WTC11 (cell line): ENCODE results near the gene SAC3D1. TPM values are rescaled to one million over a fixed set of nuclear protein-coding genes. Genes with fewer than 3 reads are reported as not detected.

Source experiments
- CBFB ChIP-seq: sonication (generic); formaldehyde crosslinking; IDR thresholded peaks from 2 replicates; pipeline ENCODE4 v1.8.1; 2022; ENCODE audit warnings: mild to moderate bottlenecking, low read depth, missing genetic modification reagents
- CREB1 ChIP-seq: sonication (generic); formaldehyde crosslinking; IDR thresholded peaks from 2 replicates; pipeline ENCODE4 v1.8.0; 2023; ENCODE audit warnings: mild to moderate bottlenecking, missing genetic modification reagents
- CREM ChIP-seq: sonication (generic); formaldehyde crosslinking; IDR thresholded peaks from 2 replicates; pipeline ENCODE4 v1.8.1; 2022; ENCODE audit warnings: mild to moderate bottlenecking, missing genetic modification reagents, moderate library complexity
- KAT7 ChIP-seq: sonication (generic); formaldehyde crosslinking; IDR thresholded peaks from 2 replicates; pipeline ENCODE4 v1.8.1; 2023; ENCODE audit warnings: missing genetic modification reagents, mild to moderate bottlenecking, borderline replicate concordance
- NFYB ChIP-seq: sonication (generic); formaldehyde crosslinking; conservative IDR thresholded peaks from 2 replicates; pipeline ENCODE4 v1.8.0; 2022; ENCODE audit warnings: low read depth, missing genetic modification reagents
- NR1H2 ChIP-seq: sonication (generic); formaldehyde crosslinking; IDR thresholded peaks from 2 replicates; pipeline ENCODE4 v1.9.0; 2021; ENCODE audit warnings: mild to moderate bottlenecking, moderate library complexity, missing genetic modification reagents
- TCF7 ChIP-seq: sonication (generic); formaldehyde crosslinking; IDR thresholded peaks from 2 replicates; pipeline ENCODE4 v1.8.0; 2022; ENCODE audit warnings: mild to moderate bottlenecking, low read depth, missing genetic modification reagents, moderate library complexity
- ZNF121 ChIP-seq: sonication (generic); formaldehyde crosslinking; IDR thresholded peaks from 2 replicates; pipeline ENCODE4 v1.8.0; 2023; ENCODE audit warnings: missing genetic modification reagents
- ZNF138 ChIP-seq: sonication (generic); formaldehyde crosslinking; conservative IDR thresholded peaks from 2 replicates; pipeline ENCODE4 v1.8.1; 2022; ENCODE audit warnings: mild to moderate bottlenecking, moderate library complexity, missing genetic modification reagents
- ZNF263 ChIP-seq: sonication (generic); formaldehyde crosslinking; IDR thresholded peaks from 2 replicates; pipeline ENCODE4 v1.8.1; 2022; ENCODE audit warnings: low read depth, mild to moderate bottlenecking, moderate library complexity, missing genetic modification reagents
- ZNF416 ChIP-seq: fragments of 250-450 bp; sonication (Bioruptor Pico); IDR thresholded peaks from 2 replicates; pipeline ENCODE4 v1.9.0; 2021; ENCODE audit warnings: mild to moderate bottlenecking, inconsistent platforms
- ZNF423 ChIP-seq: fragments of 250-450 bp; sonication (Bioruptor Pico); IDR thresholded peaks from 2 replicates; pipeline ENCODE4 v2.1.2; 2022; ENCODE audit warnings: mild to moderate bottlenecking, moderate library complexity
- total RNA-seq: library from RNA; stranded (reverse); gene quantifications from 3 replicates; pipeline ENCODE4 v1.2.3, GENCODE V29; 2021
- TF ChIP-seq, protein P1 (sequence below): fragments of 250-450 bp; sonication (Bioruptor Pico); IDR thresholded peaks from 2 replicates; pipeline ENCODE4 v1.9.0; 2021; ENCODE audit warnings: mild to moderate bottlenecking
- TF ChIP-seq, protein P2 (sequence below): sonication (generic); formaldehyde crosslinking; IDR thresholded peaks from 2 replicates; pipeline ENCODE4 v1.8.1; 2022; ENCODE audit warnings: mild to moderate bottlenecking, moderate library complexity, missing genetic modification reagents
- TF ChIP-seq, protein P3 (sequence below): sonication (generic); formaldehyde crosslinking; IDR thresholded peaks from 2 replicates; pipeline ENCODE4 v1.8.1; 2023; ENCODE audit warnings: mild to moderate bottlenecking, missing genetic modification reagents, moderate library complexity
- TF ChIP-seq, protein P4 (sequence below): sonication (generic); formaldehyde crosslinking; IDR thresholded peaks from 2 replicates; pipeline ENCODE4 v1.8.0; 2022; ENCODE audit warnings: mild to moderate bottlenecking, missing genetic modification reagents
- TF ChIP-seq, protein P5 (sequence below): sonication (generic); formaldehyde crosslinking; IDR thresholded peaks from 2 replicates; pipeline ENCODE4 v1.8.1; 2023; ENCODE audit warnings: mild to moderate bottlenecking, missing genetic modification reagents, moderate library complexity
- TF ChIP-seq, protein P6 (sequence below): sonication (generic); formaldehyde crosslinking; IDR thresholded peaks from 2 replicates; pipeline ENCODE4 v1.8.1; 2023; ENCODE audit warnings: mild to moderate bottlenecking, missing genetic modification reagents
- TF ChIP-seq, protein P7 (sequence below): sonication (generic); formaldehyde crosslinking; IDR thresholded peaks from 2 replicates; pipeline ENCODE4 v1.8.0; 2022; ENCODE audit warnings: mild to moderate bottlenecking, missing genetic modification reagents
- TF ChIP-seq, protein P8 (sequence below): sonication (generic); formaldehyde crosslinking; IDR thresholded peaks from 2 replicates; pipeline ENCODE4 v1.8.0; 2022; ENCODE audit warnings: missing genetic modification reagents
- TF ChIP-seq, protein P9 (sequence below): sonication (generic); formaldehyde crosslinking; IDR thresholded peaks from 2 replicates; pipeline ENCODE4 v1.8.1; 2022; ENCODE audit warnings: missing genetic modification reagents, borderline replicate concordance
- TF ChIP-seq, protein P10 (sequence below): sonication (generic); formaldehyde crosslinking; conservative IDR thresholded peaks from 2 replicates; pipeline ENCODE4 v1.8.1; 2023; ENCODE audit warnings: mild to moderate bottlenecking, low read depth, missing genetic modification reagents, moderate library complexity

SAC3D1 gene
- total RNA-seq, 1 experiment from 2014 or later: 26.2 TPM

DNA sequence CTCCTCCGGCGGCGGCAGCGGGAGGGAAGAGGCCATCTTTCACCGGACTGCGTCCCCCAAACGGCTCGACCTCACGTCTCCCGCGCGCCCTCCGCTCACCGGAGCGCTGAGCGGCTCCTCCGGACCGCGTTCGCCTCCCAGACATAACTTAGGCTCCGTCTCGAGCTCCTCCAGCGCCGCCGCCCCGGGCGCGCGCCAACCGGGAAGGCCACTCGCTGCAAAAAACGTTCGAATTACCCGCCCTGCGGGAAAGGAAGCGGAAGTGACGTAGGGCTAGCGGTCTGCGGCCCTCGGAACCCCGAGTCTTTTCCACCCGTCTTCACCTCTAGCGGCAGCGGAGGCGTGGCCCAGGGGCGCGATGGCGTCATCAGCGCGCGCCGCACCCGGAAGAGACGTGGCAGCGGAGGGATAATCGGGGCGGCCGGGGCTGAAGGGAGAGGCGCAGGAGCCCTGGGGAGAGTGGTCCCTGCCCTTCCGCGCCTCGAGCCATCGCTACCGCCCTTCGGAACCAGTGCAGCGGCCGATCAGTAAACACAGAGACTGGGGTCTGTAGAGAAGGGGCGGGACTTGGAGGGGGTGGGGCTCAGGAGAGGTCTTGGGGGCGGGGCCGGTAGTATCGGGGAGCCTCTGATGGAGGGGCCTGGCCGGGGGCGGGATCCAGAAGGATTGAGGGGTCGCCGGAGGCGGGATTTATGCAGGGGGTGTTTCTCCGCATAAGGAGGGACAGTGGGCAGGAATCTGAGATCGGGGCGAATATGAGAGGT lies 43.0 kb downstream of the SAC3D1 start, which contains the start of the genes CDCA5 and ZFPL1 (continued):
- TF ChIP-seq, protein P1, sequence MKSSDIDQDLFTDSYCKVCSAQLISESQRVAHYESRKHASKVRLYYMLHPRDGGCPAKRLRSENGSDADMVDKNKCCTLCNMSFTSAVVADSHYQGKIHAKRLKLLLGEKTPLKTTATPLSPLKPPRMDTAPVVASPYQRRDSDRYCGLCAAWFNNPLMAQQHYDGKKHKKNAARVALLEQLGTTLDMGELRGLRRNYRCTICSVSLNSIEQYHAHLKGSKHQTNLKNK (CRISPR knock-in tag): no peak
- TF ChIP-seq CBFB (CRISPR knock-in tag) (no peak), CREM (CRISPR knock-in tag) (peak; percentile 99), TCF7 (CRISPR knock-in tag) (peak; percentile 68; the same call in 1 of the 2 replicates), NFYB (CRISPR knock-in tag) (no peak), NR1H2 (CRISPR knock-in tag) (no peak), ZNF263 (CRISPR knock-in tag) (no peak), ZNF416 (CRISPR knock-in tag) (no peak), ZNF121 (CRISPR knock-in tag) (no peak), KAT7 (no peak), ZNF423 (CRISPR knock-in tag) (no peak), ZNF138 (no peak), CREB1 (peak; percentile 93; the same call in 1 of the 2 replicates)
- TF ChIP-seq, protein P2, sequence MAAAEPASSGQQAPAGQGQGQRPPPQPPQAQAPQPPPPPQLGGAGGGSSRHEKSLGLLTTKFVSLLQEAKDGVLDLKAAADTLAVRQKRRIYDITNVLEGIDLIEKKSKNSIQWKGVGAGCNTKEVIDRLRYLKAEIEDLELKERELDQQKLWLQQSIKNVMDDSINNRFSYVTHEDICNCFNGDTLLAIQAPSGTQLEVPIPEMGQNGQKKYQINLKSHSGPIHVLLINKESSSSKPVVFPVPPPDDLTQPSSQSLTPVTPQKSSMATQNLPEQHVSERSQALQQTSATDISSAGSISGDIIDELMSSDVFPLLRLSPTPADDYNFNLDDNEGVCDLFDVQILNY (CRISPR knock-in tag): peak; percentile 92
- TF ChIP-seq, protein P3, sequence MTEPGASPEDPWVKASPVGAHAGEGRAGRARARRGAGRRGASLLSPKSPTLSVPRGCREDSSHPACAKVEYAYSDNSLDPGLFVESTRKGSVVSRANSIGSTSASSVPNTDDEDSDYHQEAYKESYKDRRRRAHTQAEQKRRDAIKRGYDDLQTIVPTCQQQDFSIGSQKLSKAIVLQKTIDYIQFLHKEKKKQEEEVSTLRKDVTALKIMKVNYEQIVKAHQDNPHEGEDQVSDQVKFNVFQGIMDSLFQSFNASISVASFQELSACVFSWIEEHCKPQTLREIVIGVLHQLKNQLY (CRISPR knock-in tag): no peak
- TF ChIP-seq, protein P4, sequence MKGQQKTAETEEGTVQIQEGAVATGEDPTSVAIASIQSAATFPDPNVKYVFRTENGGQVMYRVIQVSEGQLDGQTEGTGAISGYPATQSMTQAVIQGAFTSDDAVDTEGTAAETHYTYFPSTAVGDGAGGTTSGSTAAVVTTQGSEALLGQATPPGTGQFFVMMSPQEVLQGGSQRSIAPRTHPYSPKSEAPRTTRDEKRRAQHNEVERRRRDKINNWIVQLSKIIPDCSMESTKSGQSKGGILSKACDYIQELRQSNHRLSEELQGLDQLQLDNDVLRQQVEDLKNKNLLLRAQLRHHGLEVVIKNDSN: peak; percentile 57
- TF ChIP-seq, protein P5, sequence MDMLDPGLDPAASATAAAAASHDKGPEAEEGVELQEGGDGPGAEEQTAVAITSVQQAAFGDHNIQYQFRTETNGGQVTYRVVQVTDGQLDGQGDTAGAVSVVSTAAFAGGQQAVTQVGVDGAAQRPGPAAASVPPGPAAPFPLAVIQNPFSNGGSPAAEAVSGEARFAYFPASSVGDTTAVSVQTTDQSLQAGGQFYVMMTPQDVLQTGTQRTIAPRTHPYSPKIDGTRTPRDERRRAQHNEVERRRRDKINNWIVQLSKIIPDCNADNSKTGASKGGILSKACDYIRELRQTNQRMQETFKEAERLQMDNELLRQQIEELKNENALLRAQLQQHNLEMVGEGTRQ (CRISPR knock-in tag): 0 out of 2 replicates have a peak, but pooled peaks have one; percentile 27
- TF ChIP-seq, protein P6, sequence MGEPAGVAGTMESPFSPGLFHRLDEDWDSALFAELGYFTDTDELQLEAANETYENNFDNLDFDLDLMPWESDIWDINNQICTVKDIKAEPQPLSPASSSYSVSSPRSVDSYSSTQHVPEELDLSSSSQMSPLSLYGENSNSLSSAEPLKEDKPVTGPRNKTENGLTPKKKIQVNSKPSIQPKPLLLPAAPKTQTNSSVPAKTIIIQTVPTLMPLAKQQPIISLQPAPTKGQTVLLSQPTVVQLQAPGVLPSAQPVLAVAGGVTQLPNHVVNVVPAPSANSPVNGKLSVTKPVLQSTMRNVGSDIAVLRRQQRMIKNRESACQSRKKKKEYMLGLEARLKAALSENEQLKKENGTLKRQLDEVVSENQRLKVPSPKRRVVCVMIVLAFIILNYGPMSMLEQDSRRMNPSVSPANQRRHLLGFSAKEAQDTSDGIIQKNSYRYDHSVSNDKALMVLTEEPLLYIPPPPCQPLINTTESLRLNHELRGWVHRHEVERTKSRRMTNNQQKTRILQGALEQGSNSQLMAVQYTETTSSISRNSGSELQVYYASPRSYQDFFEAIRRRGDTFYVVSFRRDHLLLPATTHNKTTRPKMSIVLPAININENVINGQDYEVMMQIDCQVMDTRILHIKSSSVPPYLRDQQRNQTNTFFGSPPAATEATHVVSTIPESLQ (CRISPR knock-in tag): no peak
- TF ChIP-seq, protein P7, sequence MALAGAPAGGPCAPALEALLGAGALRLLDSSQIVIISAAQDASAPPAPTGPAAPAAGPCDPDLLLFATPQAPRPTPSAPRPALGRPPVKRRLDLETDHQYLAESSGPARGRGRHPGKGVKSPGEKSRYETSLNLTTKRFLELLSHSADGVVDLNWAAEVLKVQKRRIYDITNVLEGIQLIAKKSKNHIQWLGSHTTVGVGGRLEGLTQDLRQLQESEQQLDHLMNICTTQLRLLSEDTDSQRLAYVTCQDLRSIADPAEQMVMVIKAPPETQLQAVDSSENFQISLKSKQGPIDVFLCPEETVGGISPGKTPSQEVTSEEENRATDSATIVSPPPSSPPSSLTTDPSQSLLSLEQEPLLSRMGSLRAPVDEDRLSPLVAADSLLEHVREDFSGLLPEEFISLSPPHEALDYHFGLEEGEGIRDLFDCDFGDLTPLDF (CRISPR knock-in tag): no peak
- TF ChIP-seq, protein P8, sequence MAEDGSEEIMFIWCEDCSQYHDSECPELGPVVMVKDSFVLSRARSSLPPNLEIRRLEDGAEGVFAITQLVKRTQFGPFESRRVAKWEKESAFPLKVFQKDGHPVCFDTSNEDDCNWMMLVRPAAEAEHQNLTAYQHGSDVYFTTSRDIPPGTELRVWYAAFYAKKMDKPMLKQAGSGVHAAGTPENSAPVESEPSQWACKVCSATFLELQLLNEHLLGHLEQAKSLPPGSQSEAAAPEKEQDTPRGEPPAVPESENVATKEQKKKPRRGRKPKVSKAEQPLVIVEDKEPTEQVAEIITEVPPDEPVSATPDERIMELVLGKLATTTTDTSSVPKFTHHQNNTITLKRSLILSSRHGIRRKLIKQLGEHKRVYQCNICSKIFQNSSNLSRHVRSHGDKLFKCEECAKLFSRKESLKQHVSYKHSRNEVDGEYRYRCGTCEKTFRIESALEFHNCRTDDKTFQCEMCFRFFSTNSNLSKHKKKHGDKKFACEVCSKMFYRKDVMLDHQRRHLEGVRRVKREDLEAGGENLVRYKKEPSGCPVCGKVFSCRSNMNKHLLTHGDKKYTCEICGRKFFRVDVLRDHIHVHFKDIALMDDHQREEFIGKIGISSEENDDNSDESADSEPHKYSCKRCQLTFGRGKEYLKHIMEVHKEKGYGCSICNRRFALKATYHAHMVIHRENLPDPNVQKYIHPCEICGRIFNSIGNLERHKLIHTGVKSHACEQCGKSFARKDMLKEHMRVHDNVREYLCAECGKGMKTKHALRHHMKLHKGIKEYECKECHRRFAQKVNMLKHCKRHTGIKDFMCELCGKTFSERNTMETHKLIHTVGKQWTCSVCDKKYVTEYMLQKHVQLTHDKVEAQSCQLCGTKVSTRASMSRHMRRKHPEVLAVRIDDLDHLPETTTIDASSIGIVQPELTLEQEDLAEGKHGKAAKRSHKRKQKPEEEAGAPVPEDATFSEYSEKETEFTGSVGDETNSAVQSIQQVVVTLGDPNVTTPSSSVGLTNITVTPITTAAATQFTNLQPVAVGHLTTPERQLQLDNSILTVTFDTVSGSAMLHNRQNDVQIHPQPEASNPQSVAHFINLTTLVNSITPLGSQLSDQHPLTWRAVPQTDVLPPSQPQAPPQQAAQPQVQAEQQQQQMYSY: no peak
- TF ChIP-seq, protein P9, sequence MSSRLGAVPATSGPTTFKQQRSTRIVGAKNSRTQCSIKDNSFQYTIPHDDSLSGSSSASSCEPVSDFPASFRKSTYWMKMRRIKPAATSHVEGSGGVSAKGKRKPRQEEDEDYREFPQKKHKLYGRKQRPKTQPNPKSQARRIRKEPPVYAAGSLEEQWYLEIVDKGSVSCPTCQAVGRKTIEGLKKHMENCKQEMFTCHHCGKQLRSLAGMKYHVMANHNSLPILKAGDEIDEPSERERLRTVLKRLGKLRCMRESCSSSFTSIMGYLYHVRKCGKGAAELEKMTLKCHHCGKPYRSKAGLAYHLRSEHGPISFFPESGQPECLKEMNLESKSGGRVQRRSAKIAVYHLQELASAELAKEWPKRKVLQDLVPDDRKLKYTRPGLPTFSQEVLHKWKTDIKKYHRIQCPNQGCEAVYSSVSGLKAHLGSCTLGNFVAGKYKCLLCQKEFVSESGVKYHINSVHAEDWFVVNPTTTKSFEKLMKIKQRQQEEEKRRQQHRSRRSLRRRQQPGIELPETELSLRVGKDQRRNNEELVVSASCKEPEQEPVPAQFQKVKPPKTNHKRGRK (CRISPR knock-in tag): no peak
- TF ChIP-seq, protein P10, sequence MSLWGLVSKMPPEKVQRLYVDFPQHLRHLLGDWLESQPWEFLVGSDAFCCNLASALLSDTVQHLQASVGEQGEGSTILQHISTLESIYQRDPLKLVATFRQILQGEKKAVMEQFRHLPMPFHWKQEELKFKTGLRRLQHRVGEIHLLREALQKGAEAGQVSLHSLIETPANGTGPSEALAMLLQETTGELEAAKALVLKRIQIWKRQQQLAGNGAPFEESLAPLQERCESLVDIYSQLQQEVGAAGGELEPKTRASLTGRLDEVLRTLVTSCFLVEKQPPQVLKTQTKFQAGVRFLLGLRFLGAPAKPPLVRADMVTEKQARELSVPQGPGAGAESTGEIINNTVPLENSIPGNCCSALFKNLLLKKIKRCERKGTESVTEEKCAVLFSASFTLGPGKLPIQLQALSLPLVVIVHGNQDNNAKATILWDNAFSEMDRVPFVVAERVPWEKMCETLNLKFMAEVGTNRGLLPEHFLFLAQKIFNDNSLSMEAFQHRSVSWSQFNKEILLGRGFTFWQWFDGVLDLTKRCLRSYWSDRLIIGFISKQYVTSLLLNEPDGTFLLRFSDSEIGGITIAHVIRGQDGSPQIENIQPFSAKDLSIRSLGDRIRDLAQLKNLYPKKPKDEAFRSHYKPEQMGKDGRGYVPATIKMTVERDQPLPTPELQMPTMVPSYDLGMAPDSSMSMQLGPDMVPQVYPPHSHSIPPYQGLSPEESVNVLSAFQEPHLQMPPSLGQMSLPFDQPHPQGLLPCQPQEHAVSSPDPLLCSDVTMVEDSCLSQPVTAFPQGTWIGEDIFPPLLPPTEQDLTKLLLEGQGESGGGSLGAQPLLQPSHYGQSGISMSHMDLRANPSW: no peak
